ENCODE measurements around the gene TBX1.

TBX1 gene

GRCh38 chr22:19796160-19796559 is 35.6 kb downstream of the TBX1 start:
- Mint-ChIP-seq H3K4me1 (peaks cover 6% of the 10 kb centered on the region), H3K9me3 (peaks cover 20% of the 10 kb centered on the region), H3K4me3 (no peak overlapping the region), H3K36me3 (ENCODE audit: low read depth) (peaks cover 23% of the 10 kb centered on the region), H3K27me3 (ENCODE audit: low read depth) (peaks cover 15% of the 10 kb centered on the region), H3K27ac (no peak overlapping the region)
- TF ChIP-seq CTCF (IDR thresholded peaks at IDR 0.05; ENCODE audit: unreplicated experiment in 3 of 3), result no peak

GRCh38 chr22:19797086-19798002 is 36.8 kb downstream of the TBX1 start:
- Mint-ChIP-seq H3K27me3 (ENCODE audit: low read depth) (peaks cover 14% of the 10 kb centered on the region), H3K36me3 (ENCODE audit: low read depth) (peaks cover 11% of the 10 kb centered on the region), H3K4me3 (no peak overlapping the region), H3K4me1 (peaks cover 6% of the 10 kb centered on the region), H3K27ac (no peak overlapping the region), H3K9me3 (peaks cover 10% of the 10 kb centered on the region)
- TF ChIP-seq CTCF (IDR thresholded peaks at IDR 0.05; ENCODE audit: unreplicated experiment in 3 of 3), result no peak

GRCh38 chr22:19798003-19798665 is 37.6 kb downstream of the TBX1 start:
- peaks cover 15% of the 10 kb centered on the region for H3K27me3 Mint-ChIP-seq (ENCODE audit: low read depth)
- no peak overlapping the region for H3K27ac Mint-ChIP-seq
- H3K9me3 Mint-ChIP-seq, result peaks cover 6% of the 10 kb centered on the region
- no peak overlapping the region for H3K4me3 Mint-ChIP-seq
- peaks cover 6% of the 10 kb centered on the region for H3K4me1 Mint-ChIP-seq
- TF ChIP-seq CTCF (IDR thresholded peaks at IDR 0.05; ENCODE audit: unreplicated experiment in 3 of 3), result no peak
- peaks cover 6% of the 10 kb centered on the region for H3K36me3 Mint-ChIP-seq (ENCODE audit: low read depth)

GRCh38 chr22:19798891-19799293 is 38.3 kb downstream of the TBX1 start:
- Mint-ChIP-seq H3K27ac (no peak overlapping the region), H3K36me3 (ENCODE audit: low read depth) (no peaks in the 10 kb centered on the region), H3K4me1 (peaks cover 6% of the 10 kb centered on the region), H3K4me3 (no peak overlapping the region), H3K27me3 (ENCODE audit: low read depth) (peaks cover 15% of the 10 kb centered on the region), H3K9me3 (no peaks in the 10 kb centered on the region)
- no peak for TF ChIP-seq CTCF (IDR thresholded peaks at IDR 0.05; ENCODE audit: unreplicated experiment in 3 of 3)

- peaks cover 6% of the 10 kb centered on the region for H3K4me1 Mint-ChIP-seq
- H3K4me3 Mint-ChIP-seq, result no peak overlapping the region
- H3K27me3 Mint-ChIP-seq (ENCODE audit: low read depth), result peaks cover 15% of the 10 kb centered on the region
- no peaks in the 10 kb centered on the region for H3K9me3 Mint-ChIP-seq
- peak overlapping the region in 1 of 3 experiments; percentile 69 for H3K27ac Mint-ChIP-seq
- TF ChIP-seq CTCF (IDR thresholded peaks at IDR 0.05; ENCODE audit: unreplicated experiment in 3 of 3), result no peak
- no peaks in the 10 kb centered on the region for H3K36me3 Mint-ChIP-seq (ENCODE audit: low read depth)
These were observed 39.0 kb downstream of the TBX1 start for GRCh38 chr22:19799322-19800190.
